Measurements from ENCODE around the gene CARMIL3.
A peak's percentile ranks its signal among the peaks of the same experiment; 100 is the strongest.

The CARMIL3 gene

DNA sequence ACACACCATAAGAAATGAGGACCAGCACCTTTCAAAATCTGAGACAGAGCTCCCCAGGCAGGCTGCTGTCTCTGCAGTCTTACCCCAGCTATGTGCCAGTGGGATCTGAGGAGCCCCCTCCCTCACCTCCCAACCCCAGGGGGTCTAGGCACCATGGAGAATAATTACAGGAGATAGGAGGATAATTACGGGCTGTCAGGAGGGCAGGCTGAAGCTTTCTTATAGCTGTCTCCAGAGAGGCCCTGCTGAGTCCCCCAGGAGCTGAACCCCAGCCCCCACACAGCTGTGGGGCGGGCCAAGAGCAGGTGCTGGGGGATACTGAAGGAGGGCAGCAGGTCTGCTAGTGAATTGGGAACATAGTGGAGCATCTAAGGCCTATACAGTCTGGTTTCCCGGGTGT, 26.3 kb downstream of the CARMIL3 start:
- no peak for DNase-seq (ENCODE audit: low read depth)

DNA sequence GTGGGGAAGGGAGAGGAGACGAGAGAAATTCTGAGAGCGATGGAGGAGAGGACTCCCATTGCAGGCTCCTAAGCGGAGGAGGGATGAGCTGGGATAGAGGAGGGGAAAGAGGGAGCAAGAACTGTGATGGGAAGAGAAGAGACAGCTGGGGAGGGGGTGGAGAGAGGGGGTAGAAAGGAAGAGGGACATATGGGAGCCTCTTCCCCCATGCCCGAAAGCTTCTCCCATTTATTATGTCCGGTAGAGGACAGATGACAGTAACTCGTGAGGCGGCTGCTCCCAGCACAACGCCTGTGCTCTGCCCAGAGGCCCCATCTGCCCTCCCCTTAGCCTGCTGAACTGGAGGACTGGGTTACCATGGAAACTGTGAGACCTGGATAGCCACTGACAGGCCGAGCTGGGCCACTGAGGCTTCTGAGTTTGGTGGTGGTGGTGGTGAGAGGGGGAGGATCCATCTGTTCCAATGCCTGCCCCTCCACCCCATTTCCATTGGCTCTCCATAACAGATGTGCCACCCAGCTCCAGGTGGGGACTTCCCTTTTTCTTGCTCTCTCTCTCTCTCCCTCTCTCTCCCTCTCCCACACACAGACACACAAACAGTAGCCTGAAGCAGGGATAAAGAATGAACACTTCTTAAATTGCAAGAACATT, 27.8 kb downstream of the CARMIL3 start:
- no peak for DNase-seq (ENCODE audit: low read depth)

GRCh38 chr14:24080142-24080530, 28.3 kb downstream of the CARMIL3 start:
- no peak for DNase-seq (ENCODE audit: low read depth)

DNA sequence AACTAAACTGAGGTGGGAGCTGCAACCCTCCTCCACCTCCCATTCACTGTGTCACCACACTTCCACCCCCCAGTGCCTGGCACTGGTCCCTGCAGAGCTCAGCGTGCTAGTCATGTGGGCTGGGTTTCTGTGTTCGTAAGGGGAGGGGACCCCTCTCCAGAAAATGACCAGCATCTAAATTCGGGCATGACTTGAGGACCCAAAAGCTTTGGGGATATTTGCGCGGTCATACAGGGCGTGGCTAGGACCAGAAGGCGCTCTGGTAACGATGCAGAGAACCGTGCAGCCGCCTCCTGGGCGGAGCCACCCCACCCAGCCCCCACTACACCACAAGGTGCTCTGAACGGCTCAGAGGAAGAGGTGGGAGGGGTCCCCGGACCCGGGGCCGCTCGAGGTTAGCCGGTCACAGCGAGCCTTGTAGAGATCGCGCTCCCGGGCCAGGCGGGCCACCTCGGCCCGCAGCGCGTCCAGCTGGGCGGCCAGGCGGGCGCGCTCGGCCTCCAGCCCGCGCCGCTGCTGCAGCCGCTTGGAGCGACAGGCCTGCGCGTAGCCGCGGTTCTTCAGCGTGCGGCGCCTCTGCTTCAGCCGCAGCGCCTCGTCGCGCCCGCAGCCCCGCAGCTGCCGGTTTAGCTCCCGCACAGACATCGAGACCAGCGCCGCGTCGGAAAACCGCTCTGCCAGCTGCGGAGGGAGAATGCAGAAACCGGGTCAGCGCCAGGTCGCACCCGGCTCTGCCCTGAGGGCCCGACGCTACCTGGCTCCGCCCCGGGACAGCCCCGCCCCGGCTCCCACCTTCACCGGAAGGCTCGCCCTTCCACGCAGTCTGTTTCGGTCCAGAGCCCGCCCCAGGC, 29.3 kb downstream of the CARMIL3 start:
- DNase-seq (ENCODE audit: low read depth), result no peak

GRCh38 chr14:24081739-24082211, 30.0 kb downstream of the CARMIL3 start:
- no peak for DNase-seq (ENCODE audit: low read depth)

DNA sequence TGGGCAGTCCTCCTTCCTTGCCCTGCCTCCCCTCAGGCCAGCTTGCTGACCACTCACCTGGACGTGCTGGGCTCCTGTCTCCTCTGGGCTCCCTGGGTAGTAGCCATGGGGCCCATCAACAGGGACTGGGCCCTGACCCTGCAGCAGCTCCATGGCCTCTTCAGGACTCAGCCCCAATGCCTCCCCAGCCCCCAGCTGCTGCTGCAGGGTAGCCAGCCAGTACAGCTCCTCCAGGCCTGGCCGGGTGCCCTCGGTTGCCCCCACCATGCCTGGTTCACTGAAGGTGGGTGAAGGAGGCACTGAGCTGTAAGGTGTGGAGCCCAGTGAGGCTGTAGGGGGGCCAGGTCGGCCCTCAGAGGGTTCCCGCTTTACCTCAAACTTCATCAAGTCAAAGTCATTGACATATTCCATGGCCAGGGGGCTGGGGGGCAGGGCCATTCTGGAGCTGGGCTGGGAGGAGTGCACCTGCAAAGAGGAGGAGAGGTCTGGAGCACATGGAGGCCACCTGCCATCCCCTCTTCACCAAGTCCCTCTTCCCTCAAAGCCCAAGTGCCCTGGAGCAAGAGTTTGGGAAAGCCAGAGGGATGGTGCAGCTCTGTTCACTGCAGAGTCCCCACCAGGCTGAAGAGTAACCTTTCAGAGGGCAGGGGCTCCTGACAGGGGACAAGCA, 30.7 kb downstream of the CARMIL3 start:
- DNase-seq (ENCODE audit: low read depth), result no peak

GRCh38 chr14:24083462-24083861, 31.7 kb downstream of the CARMIL3 start:
- DNase-seq (ENCODE audit: low read depth), result no peak

DNA sequence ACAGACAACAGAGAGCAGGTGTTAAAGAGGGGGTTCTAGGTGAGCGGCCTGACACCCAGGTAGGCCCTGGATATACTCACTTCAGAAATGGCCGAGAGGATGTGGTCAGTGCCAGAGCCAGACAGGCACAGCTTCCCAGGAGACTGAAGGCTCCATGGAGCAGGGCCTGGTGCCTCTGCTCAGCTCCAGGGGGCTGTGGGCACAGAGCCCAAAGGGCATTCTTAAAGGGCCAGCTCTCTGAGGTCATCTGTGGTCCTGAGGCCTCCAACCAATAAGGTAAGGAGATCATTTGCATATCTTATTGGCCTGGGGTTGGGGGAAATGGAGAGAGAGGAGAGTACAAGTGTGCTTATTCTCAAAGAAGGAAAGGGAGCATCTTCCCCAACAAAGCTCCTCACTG, 32.6 kb downstream of the CARMIL3 start:
- no peak for DNase-seq (ENCODE audit: low read depth)

DNA sequence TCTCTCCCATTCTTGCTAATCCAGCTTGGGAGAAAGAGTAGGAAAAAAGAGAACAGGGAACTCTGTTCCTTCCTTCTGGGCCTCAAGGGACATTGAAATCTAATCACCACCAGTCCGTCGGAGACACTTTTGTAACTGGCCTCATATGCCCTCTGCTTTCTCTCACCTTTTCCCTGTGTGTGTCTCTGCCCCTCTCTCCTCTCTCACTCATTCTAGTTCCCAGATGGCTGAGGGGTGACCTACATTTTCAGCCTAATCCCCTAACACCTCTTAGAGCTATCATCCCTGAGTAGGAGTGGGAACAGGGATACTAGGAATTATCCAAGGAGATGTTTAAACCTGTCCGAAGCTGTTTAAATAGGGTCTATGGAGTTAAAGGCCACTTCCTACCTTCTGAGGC, 33.4 kb downstream of the CARMIL3 start:
- no peak for DNase-seq (ENCODE audit: low read depth)

DNA sequence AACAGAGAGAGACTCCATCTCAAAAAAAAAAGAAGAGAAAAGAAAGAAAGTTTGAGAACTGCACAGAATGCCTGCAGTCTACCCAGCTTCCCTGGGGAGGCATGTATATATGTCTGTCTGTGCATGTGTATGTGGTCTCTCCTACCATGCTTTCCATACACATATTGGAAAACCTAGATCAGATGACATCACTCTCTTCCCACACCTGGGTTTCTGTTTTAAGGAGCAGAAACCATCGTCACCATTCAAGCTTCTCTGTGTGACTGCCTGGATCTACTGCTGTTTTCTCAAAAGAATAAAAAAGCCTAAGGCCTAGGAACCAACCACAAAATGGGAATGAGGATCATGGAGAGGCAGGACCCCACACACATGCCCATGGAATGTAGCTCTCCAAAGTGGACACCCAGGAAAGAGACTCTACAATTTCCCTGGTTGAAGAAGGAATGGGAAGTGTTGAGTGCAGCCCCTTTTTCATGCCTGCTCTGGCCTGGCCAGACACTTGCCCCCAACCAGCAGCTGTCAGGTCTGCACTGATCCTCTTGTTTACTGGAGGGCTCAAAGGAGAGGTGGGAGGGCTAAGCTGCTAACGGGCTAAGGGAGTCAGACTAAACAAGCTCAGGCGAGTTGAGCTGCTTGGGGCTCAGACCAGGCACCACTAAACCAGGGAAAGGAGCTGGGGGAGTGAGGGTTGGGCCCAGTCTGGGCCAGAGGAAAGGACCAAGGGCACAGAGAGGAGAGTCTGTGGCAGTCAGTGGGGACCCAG, 34.6 kb downstream of the CARMIL3 start:
- DNase-seq (ENCODE audit: low read depth), result no peak

GRCh38 chr14:24087004-24087403, 35.2 kb downstream of the CARMIL3 start:
- DNase-seq (ENCODE audit: low read depth), result no peak

- DNase-seq (ENCODE audit: low read depth), result no peak
Measured at GRCh38 chr14:24088095-24088494, 36.3 kb downstream of the CARMIL3 start.

GRCh38 chr14:24089890-24090289, 38.1 kb downstream of the CARMIL3 start:
- DNase-seq (ENCODE audit: low read depth), result no peak

GRCh38 chr14:24092110-24092504, 40.3 kb downstream of the CARMIL3 start:
- DNase-seq (ENCODE audit: low read depth), result no peak

DNA sequence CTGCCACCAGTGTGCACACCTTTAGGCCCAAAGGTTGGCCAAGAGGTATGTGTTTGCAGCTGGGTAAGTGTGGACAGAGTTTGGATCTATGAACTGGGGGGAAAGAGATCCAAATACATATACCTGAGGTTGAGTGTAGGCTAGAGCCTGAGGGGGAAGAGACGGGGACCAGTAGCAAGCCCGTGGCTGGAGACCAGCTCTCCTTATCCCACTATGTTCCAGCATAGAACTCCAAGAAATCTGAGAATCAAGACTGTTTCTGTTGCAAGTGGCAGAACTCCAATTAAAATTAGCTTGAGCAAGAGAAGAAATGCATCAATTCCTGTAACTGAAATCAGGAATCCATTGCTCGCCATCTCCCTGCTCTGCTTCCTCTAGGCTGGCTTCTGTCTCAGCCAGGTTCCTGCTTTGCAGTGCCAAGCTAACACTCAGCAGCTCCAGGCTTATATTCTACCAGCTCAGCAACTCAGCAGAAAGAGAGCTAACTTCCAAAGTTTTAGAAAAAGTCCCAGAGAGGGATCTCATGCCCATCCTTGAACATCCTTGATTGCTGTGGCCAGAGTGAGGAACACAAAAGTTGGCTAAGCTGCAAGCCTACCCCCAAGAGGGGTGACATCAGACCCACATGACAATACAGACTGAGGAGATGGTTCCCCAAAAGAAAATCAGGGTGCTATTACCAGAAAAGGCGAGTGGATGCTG, 40.8 kb downstream of the CARMIL3 start:
- DNase-seq (ENCODE audit: low read depth), result no peak

DNA sequence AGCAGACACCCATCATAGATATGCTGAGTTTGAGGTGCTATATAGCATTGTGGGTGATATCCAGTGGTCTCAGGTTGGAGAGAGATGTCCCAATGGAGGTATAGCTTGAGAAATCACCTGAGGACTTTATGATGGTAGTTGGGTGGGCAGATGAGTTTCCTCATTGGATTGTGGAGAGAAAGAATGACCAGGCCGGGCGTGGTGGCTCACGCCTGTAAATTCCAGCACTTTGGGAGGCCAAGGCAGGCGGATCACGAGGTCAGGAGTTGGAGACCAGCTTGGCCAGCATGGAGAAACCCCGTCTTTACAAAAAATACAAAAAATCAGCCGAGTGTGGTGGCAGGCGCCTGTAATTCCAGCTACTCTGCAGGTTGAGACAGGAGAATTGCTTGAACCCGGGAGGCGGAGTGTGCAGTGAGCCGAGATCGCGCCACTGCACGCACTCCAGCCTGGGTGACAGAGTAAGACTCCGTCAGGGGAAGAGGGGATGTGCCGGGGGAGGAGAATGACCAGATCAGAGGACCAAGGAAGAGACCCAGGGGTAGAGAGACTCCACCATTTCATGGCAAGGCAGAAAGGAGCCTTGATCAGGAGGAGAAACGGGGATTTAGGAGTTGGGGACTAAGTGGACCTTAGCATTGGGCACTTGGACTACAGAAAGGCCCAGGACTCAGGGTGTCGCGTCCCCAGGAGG, 41.5 kb downstream of the CARMIL3 start:
- DNase-seq (ENCODE audit: low read depth), result no peak

DNA sequence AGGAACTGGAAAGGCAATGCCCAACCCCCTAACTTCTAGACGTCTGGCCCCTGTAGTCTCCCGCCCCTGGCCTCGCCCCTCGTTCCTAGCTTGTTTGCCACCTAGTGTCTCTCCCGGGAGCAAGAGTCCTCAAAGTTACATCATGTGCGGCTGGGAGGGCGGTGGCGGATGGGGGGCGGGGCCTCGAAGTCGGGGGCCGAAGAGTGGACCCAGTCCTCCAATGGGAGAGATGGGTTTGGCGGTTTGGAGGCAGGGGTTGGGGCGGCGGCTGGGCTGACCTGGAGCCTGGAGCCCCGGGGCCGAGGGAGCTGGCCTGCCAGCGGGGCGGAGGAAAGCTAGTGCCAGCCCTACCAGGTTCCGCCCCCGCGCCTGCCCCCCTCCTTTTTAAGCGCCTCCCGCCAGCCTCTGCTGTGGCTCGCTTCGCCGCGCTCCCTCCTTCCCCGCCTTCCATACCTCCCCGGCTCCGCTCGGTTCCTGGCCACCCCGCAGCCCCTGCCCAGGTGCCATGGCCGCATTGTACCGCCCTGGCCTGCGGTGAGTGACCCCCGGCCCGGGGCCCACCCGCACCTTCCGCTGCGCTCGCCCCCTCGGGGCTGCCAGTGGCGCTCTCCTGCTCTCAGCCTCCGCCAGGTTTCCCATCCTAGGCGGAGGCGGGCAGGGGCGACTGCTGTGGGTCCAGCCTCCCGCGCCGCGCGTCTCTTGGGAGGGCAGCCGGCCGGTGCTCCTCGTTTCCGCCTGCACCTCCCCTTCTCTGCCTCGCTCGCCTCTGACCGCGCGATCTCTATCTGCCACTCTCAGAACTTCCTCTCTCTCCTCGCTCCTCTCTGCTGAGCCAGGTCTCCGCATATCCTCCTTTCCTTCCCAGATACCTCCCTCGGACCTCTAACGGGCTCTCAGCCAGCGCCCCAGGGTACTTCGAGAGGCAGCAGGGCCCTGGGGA, 42.4 kb downstream of the CARMIL3 start, which contains the start of gene PCK2:
Gene PCK2, plus strand, starts transcription at position 411 of the 940 bp plus-strand sequence. Its CDS starts 95 bp downstream, at position 506.
- peak; percentile 96 for DNase-seq (ENCODE audit: low read depth)

GRCh38 chr14:24094841-24095270, 43.0 kb downstream of the CARMIL3 start:
- no peak for DNase-seq (ENCODE audit: low read depth)

- DNase-seq (ENCODE audit: low read depth), result peak; percentile 43
Measured at GRCh38 chr14:24095271-24096068, 43.7 kb downstream of the CARMIL3 start.
